NCI-H82 treated with DMSO at 0.1 percent for 48 hours (cell line): ENCODE data around the gene CNOT10.
"Not testable (repeated sequence)": the region's sequence is repeated elsewhere in the genome, so short reads cannot be mapped to it uniquely, and the experiment has no call there.

Source experiments
- DNase-seq: peaks from one replicate; lab custom pipeline; 2025; ENCODE audit not compliant: unreplicated experiment; lab: John Stamatoyannopoulos, UW

CNOT10 gene

GRCh38 chr3:32691847-32692246, 6.9 kb downstream of the CNOT10 start:
- no peak for DNase-seq

- no peak for DNase-seq
These were observed 11.5 kb downstream of the CNOT10 start for GRCh38 chr3:32696523-32696922.

DNA sequence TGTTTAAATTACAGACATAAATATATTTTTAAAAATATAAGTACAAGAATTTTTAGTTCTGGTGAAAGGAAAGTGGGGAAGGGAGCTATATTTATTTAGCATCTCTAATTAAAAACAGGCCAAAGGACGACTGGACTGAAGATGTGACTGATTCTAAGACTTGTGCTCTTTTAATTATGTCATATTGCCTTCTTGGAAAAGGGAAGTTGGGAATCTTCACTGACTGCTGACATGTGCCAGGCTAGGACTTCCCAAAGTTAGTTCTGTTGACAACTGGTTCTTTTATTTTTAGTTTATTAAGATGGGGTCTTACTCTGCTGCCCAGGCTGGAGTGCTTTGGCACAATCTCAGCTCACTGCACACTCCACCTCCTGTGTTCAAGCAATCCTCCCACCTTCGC, 13.5 kb downstream of the CNOT10 start:
- no peak for DNase-seq

DNA sequence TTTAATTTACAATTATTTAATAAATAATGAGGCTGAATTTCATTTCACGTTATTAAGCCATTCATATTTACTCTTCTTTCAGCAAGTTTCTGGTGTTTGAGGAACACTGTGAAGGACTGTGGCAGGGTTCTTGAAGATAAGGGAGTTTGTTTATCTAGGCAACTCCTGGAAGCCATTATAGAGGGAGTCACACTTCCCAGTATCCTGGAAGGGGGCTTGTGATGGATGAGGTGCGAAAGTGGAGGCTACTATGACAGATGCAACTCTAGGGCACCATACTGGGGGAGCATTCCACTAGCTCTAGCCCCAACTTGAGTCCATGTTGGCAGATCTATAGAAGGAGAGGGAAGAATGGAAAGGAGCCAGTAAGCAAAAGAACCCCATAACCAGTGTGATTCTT, 14.4 kb downstream of the CNOT10 start:
- DNase-seq = no peak

DNA sequence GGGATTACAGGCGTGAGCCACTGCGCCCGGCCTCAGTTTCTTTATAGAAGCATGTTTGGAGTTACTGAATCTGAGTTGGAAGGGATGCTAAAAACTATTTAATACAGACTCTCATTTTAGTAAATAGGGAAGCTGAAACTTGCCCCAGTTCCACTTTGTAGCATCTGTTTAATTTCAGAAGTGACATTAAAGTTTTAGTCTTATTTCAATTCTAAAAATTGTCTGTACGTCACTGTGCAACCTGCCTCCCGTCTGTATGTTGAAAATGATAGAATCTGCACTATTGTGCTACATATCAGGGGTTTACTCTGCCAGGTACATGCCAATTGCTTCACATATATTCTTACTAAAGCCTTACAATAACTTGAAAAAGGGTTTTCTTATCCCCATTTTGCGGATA, 15.3 kb downstream of the CNOT10 start:
- no peak for DNase-seq

DNA sequence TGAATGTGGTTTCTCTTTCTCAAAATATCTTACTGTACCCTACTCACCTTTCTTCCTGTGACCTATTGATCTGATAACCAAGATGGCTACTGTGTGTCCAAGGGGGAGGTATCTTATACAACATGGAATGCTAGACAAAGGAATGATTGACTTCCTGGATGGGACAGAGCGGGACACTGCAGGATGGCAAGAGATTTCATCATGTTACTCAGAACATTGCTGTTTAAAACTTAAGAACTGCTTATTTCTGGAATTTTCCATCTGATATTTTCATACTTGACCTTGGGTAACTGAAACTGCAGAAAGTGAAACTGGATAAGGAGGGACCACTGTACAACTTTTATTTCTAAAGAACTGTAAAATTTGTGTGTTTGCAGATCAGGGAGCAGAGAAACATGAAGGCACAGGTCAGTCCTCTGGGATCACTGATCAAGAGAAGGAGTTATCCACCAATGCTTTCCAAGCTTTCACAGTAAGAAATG, 18.5 kb downstream of the CNOT10 start:
- DNase-seq = no peak

DNA sequence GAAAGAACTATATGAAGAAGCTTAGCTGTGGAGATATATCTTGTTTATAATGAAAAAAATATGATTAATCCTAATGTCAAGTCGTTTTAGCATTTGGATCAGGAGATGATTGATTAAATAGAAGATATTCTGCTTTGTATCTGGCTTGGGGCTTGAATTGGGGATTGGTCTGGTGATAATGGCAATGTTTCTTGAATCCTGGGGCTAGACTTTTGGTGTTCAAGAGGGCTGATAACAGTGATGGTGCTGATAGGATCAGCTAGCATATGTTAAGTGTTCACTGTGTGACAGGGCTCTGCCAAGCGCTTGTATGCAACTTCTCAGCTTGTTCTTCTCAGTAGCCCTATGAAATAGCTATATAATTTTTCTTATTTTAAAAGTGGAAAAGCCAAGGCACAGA, 20.2 kb downstream of the CNOT10 start:
- no peak for DNase-seq

- no peak for DNase-seq
These were observed 21.5 kb downstream of the CNOT10 start for GRCh38 chr3:32706348-32707025.

- DNase-seq = no peak
These were observed 22.0 kb downstream of the CNOT10 start for GRCh38 chr3:32707026-32707370.

DNA sequence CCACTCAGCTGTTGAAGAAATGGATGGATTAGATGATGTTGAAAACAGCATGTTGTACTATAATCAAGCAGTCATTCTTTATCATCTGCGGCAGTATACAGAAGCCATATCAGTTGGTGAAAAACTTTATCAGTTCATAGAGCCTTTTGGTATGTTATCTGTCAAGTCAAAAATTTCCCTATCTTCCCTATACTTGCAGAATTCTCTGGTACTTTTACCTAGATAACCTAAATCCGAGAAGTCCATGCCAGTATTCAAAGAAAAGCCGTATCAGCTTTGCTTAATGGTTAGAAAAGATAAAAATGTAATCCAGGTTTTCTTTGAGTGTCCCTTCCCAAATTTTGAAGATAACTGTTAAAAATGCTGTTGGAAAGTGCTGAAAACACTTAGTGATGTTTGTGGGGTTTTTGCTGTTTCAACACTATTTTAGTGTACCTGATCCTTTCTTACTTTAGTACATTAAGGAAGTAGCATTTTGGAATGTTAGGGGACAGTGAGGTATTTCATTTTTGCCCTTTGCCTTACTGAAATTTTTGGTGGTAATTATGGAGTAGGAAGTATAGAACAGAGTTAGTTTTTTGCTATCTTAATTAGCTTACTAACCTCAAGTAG, 23.8 kb downstream of the CNOT10 start:
- DNase-seq = no peak

- no peak for DNase-seq
These were observed 24.4 kb downstream of the CNOT10 start for GRCh38 chr3:32709346-32709745.

DNA sequence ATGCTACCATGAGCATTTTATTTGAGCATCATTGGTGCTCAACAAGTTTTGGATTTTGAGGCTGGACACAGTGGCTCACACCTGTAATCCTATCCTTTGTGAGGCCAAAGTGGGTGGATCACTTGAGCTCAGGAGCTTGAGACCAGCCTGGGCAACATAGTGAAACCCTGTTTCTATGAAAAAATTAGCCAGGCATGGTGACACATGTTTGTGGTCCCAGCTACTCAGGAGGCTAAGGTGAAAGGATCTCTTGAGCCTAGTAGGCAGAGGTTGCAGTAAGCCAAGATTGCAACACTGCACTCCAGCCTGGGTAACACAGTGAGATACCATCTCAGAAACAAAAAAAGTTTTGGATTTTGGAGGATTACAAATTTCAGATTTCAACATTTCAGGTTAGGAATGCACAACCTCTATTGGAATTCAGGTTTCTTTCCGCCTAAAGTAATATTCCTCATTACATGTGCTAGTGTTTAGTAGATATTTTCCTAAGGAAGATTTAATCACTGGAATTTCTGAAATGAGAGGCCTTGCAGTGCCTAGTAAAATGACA, 27.6 kb downstream of the CNOT10 start:
- DNase-seq = no peak

GRCh38 chr3:32713181-32713580, 28.2 kb downstream of the CNOT10 start:
- no peak for DNase-seq

DNA sequence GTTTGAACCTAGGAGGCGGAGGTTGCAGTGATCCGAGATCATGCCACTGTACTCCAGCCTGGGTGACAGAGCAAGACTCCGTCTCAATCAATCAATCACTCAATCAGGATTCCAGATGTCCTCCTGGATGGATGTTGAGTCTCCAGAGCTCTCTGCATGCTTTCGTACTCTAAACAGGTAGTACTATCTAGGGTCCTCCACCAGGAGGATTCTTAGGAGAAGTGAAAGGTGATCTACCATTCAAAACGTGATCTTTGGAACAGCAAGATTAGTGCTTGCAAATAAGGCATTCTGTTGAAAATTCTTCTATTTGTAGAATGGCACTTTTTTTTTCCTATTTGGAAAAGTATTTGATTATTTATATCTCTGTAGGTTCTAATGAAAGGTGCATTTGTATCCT, 34.3 kb downstream of the CNOT10 start:
- DNase-seq = no peak

- DNase-seq = no peak
These were observed 34.9 kb downstream of the CNOT10 start for GRCh38 chr3:32719931-32720330.

- DNase-seq = no peak
These were observed 40.7 kb downstream of the CNOT10 start for GRCh38 chr3:32725721-32726120.

GRCh38 chr3:32733631-32734229, 48.7 kb downstream of the CNOT10 start:
- DNase-seq = no peak

- DNase-seq = no peak
These were observed 49.8 kb downstream of the CNOT10 start for GRCh38 chr3:32734756-32735155.

GRCh38 chr3:32743470-32743869, 58.5 kb downstream of the CNOT10 start:
- DNase-seq = not testable (repeated sequence)

DNA sequence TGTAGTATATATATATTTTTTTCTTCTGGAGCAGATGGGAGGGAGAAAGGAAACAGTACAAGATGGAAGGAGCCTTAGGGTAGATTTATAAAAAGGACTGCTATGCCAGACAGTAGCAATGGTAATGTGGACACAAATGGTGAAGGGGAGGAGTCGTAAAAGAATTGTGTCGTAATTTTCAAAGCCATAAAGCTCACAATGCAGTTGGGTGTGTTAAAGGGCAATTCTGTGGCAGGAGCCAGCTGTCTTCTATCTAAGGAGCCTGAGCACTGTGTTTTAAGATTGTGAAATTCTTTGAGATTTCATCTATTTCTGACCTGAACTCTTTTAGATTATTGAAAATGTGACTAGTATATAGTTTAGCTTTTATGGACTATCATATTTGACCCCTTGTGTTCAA, 58.9 kb downstream of the CNOT10 start:
- no peak for DNase-seq

DNA sequence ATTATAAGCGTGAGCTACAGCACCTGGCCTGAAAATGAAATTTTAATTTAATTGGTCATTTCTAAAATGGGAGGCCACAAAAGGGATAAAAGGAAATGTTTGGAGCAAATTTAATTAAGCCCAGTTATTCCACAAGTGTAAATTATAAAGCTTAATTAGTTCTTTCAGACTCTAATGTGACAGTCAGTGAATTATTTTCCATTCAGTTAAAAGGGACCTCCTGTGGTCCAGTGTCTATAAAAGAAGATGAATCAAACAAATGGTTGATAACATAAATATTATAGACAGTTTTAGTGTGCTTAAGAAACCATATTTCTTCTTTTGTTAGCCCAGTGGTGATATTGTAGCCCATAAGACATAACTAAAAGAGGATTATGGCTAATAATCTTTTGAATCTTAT, 66.4 kb downstream of the CNOT10 start:
- no peak for DNase-seq

GRCh38 chr3:32755761-32756160, 70.8 kb downstream of the CNOT10 start:
- DNase-seq = no peak
